Smooth muscle cell (in vitro differentiated cells): ENCODE measurements around the gene EPHB3. TPM values are rescaled to one million over a fixed set of nuclear protein-coding genes. Genes with fewer than 3 reads are reported as not detected.
A peak's percentile ranks its signal among the peaks of the same experiment; 100 is the strongest.

Source experiments
- DNase-seq: peaks from one replicate; lab custom pipeline; 2025; ENCODE audit not compliant: unreplicated experiment; lab: John Stamatoyannopoulos, UW
- H2AFZ ChIP-seq: fragments of 200-600 bp; sonication (generic); 2 replicates; pipeline ENCODE4 v1.6.0; 2016; ENCODE audit warnings: antibody characterized with exemption, low read depth, mild to moderate bottlenecking
- H3F3A ChIP-seq: fragments of 200-600 bp; sonication (generic); 2 replicates; pipeline ENCODE4 v1.6.0; 2017; ENCODE audit warnings: antibody characterized with exemption, low read depth
- H3K27ac ChIP-seq: fragments of 200-600 bp; sonication (generic); 2 replicates; pipeline ENCODE4 v1.5.1; 2016; ENCODE audit warnings: low read depth, mild to moderate bottlenecking
- H3K27me3 ChIP-seq: fragments of 200-600 bp; sonication (generic); 2 replicates; pipeline ENCODE4 v1.6.1; 2016; ENCODE audit warnings: low read depth, mild to moderate bottlenecking
- H3K36me3 ChIP-seq: fragments of 200-600 bp; sonication (generic); 2 replicates; pipeline ENCODE4 v1.5.1; 2016; ENCODE audit warnings: low read depth
- H3K4me1 ChIP-seq: fragments of 200-600 bp; sonication (generic); 2 replicates; pipeline ENCODE4 v1.5.1; 2016; ENCODE audit warnings: low read depth
- H3K4me2 ChIP-seq: fragments of 200-600 bp; sonication (generic); 2 replicates; pipeline ENCODE4 v1.6.0; 2016; ENCODE audit warnings: mild to moderate bottlenecking
- H3K4me3 ChIP-seq: fragments of 200-600 bp; sonication (generic); 2 replicates; pipeline ENCODE4 v1.5.1; 2016; ENCODE audit warnings: mild to moderate bottlenecking
- H3K79me2 ChIP-seq: fragments of 200-600 bp; sonication (generic); 2 replicates; pipeline ENCODE4 v1.6.0; 2016; ENCODE audit warnings: low read depth, mild to moderate bottlenecking
- H3K9ac ChIP-seq: fragments of 200-600 bp; sonication (generic); 2 replicates; pipeline ENCODE4 v1.6.0; 2016; ENCODE audit warnings: low read depth
- H3K9me3 ChIP-seq: fragments of 200-600 bp; sonication (generic); replicated peaks from 2 replicates; pipeline ENCODE4 v1.5.1; 2016; ENCODE audit warnings: low read depth
- H4K20me1 ChIP-seq: fragments of 200-600 bp; sonication (generic); 2 replicates; pipeline ENCODE4 v1.6.0; 2016; ENCODE audit warnings: low read depth
- WGBS: methylation state at CpG from one replicate; pipeline ENCODE4 v1.1.7; 2016; ENCODE audit warnings: low lambda C conversion rate; 5-methylcytosine and 5-hydroxymethylcytosine counted together
- polyA plus RNA-seq: library from polyadenylated mRNA; unstranded; fragments of >200 nt; fragmentation: Nextera tagmentation; extraction: Ambion mirVana; gene quantifications from 2 replicates; pipeline ENCODE4 v1.2.1, GENCODE V29; 2016
- total RNA-seq: library from RNA; depleted of rRNA; stranded (reverse); fragments of >200 nt; gene quantifications from 2 replicates; pipeline ENCODE4 v1.2.3, GENCODE V29; 2014
- TF ChIP-seq, protein P1 (sequence below): fragments of 200-600 bp; sonication (generic); IDR thresholded peaks from 2 replicates; pipeline ENCODE4 v1.5.1; 2017; ENCODE audit warnings: borderline replicate concordance, mild to moderate bottlenecking, antibody characterized with exemption; ENCODE audit not compliant: insufficient read depth, poor library complexity, severe bottlenecking

EPHB3 gene
- total and polyA plus RNA-seq, 2 experiments from 2014 or later: 11.1 to 23.1 TPM

GRCh38 chr3:184542577-184542976 is 19.0 kb upstream of the EPHB3 start:
- DNase-seq: no peak
- peaks cover 19% of the 10 kb centered on the region for H3K27me3 ChIP-seq

GRCh38 chr3:184543256-184543655 is 18.3 kb upstream of the EPHB3 start:
- no peak for DNase-seq
- Histone ChIP-seq H3K27ac (no peak overlapping the region), H3K9ac (no peak overlapping the region), H3K36me3 (no peaks in the 10 kb centered on the region), H3K4me3 (no peak overlapping the region), H2AFZ (no peak overlapping the region), H3K27me3 (peaks cover 14% of the 10 kb centered on the region), H3K4me2 (no peak overlapping the region), H4K20me1 (no peaks in the 10 kb centered on the region), H3K79me2 (no peaks in the 10 kb centered on the region), H3F3A (no peaks in the 10 kb centered on the region), H3K4me1 (no peaks in the 10 kb centered on the region), H3K9me3 (no peaks in the 10 kb centered on the region)
- TF ChIP-seq, protein P1, sequence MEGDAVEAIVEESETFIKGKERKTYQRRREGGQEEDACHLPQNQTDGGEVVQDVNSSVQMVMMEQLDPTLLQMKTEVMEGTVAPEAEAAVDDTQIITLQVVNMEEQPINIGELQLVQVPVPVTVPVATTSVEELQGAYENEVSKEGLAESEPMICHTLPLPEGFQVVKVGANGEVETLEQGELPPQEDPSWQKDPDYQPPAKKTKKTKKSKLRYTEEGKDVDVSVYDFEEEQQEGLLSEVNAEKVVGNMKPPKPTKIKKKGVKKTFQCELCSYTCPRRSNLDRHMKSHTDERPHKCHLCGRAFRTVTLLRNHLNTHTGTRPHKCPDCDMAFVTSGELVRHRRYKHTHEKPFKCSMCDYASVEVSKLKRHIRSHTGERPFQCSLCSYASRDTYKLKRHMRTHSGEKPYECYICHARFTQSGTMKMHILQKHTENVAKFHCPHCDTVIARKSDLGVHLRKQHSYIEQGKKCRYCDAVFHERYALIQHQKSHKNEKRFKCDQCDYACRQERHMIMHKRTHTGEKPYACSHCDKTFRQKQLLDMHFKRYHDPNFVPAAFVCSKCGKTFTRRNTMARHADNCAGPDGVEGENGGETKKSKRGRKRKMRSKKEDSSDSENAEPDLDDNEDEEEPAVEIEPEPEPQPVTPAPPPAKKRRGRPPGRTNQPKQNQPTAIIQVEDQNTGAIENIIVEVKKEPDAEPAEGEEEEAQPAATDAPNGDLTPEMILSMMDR: no peak
- WGBS: 86% methylated on average over 6 of the region's 6 CpGs

More at GRCh38 chr3:184542577-184542976, 19.0 kb upstream of the EPHB3 start:
- Histone ChIP-seq H3K4me2 (no peak overlapping the region), H3K4me1 (peaks cover 6% of the 10 kb centered on the region), H3K4me3 (no peak overlapping the region), H3K79me2 (no peaks in the 10 kb centered on the region), H3F3A (no peaks in the 10 kb centered on the region), H3K36me3 (no peaks in the 10 kb centered on the region), H3K27ac (no peak overlapping the region), H3K9ac (no peak overlapping the region), H4K20me1 (no peaks in the 10 kb centered on the region), H2AFZ (no peak overlapping the region), H3K9me3 (no peaks in the 10 kb centered on the region)
- TF ChIP-seq, protein P1: no peak
- 69% methylated on average over 2 of the region's 4 CpGs for WGBS

DNA sequence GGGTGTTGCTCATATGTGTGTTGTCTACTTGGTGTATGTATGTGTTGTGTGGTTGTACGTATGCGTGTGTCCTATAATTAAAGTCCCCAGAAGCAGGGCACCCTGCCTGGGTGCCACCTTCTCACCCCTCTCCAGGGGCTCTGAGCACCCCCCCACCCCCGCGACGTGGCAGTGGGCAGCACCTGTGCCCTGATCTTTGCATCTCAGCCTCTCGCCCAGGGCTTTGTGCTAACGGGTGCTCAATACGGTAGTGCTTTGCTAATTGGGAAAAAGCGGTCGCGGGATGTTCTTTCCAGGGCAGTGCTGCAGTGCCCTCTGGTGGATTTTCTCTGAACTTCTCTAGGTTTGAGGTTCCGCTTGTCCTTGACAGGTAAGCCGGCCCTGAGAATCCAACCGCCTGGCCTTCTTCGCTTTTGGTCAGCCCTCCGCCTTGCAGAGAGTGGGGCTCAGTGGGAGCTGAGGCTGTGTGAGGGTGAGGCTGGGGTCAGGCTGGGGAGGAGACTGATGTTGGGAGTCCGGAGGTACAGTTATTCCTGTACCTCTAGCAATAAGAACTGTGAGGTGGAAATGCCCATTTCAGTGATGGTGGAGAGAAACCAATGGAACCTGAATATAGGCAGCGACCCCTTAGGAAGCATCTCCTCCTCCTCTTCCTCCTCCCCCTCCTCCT is 17.6 kb upstream of the EPHB3 start:
- no peak overlapping the region for H3K4me2 ChIP-seq
- TF ChIP-seq, protein P1: peak; percentile 87

GRCh38 chr3:184544513-184544861 is 17.1 kb upstream of the EPHB3 start:
- Histone ChIP-seq H2AFZ (no peak overlapping the region), H3K4me3 (no peak overlapping the region), H3K4me2 (no peak overlapping the region), H3K27ac (no peak overlapping the region), H3K4me1 (no peaks in the 10 kb centered on the region), H3K36me3 (no peaks in the 10 kb centered on the region), H3K79me2 (no peaks in the 10 kb centered on the region), H4K20me1 (no peaks in the 10 kb centered on the region), H3F3A (no peaks in the 10 kb centered on the region), H3K9ac (no peak overlapping the region), H3K9me3 (no peaks in the 10 kb centered on the region), H3K27me3 (peaks cover 10% of the 10 kb centered on the region)
- TF ChIP-seq, protein P1: no peak
- no peak for DNase-seq

More for the DNA sequence above, 17.6 kb upstream of the EPHB3 start:
- no peak overlapping the region for H2AFZ ChIP-seq
- no peaks in the 10 kb centered on the region for H4K20me1 ChIP-seq
- H3K9me3 ChIP-seq: no peaks in the 10 kb centered on the region
- H3K27me3 ChIP-seq: peaks cover 10% of the 10 kb centered on the region
- 17% methylated on average over 18 of the region's 18 CpGs for WGBS
- H3K36me3 ChIP-seq: no peaks in the 10 kb centered on the region
- no peaks in the 10 kb centered on the region for H3K4me1 ChIP-seq
- H3K27ac ChIP-seq: no peak overlapping the region
- peak; percentile 26 for DNase-seq
- no peak overlapping the region for H3K4me3 ChIP-seq
- H3F3A ChIP-seq: no peaks in the 10 kb centered on the region
- no peak overlapping the region for H3K9ac ChIP-seq
- no peaks in the 10 kb centered on the region for H3K79me2 ChIP-seq
